ENCODE data around the gene PSMG2. TPM values are rescaled to one million over a fixed set of nuclear protein-coding genes. Genes with fewer than 3 reads are reported as not detected.

The PSMG2 gene
- total RNA-seq, 2 donors from 2014 or later: 8.2 to 36.8 TPM

DNA sequence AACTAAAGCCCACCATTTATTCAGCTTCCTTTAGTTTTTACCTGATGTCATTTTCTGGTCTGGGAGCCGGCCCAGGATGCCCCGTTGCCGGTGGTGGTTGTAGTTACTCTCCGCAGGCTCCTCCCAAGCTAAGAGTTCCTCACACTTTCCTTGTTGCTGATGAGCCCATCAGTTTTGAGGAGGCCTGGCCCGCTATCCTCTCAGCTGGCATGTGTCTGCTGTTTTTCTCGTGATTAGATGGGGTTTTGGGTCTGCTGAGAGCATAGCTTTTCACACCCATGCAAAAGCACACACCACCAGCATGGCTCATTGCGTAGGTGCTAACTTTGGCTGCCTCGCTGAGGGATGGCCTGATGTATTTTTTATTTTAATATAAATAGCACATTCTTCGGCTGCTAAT is 72.1 kb downstream of the PSMG2 start:
- Histone ChIP-seq H3K4me3 (no peak overlapping the region), H3K27me3 (no peaks in the 10 kb centered on the region), H3K9me3 (no peaks in the 10 kb centered on the region), H3K36me3 (replicated peaks in 1 of 2; ENCODE audit: insufficient read depth in 1 of 2, low read depth in 2 of 2) (no peaks in the 10 kb centered on the region), H3K4me1 (no peaks in the 10 kb centered on the region), H3K27ac (no peak overlapping the region)
- 72 to 82% methylated on average over 9 of the region's 9 CpGs for WGBS, 2 donors
- TF ChIP-seq, protein P1, sequence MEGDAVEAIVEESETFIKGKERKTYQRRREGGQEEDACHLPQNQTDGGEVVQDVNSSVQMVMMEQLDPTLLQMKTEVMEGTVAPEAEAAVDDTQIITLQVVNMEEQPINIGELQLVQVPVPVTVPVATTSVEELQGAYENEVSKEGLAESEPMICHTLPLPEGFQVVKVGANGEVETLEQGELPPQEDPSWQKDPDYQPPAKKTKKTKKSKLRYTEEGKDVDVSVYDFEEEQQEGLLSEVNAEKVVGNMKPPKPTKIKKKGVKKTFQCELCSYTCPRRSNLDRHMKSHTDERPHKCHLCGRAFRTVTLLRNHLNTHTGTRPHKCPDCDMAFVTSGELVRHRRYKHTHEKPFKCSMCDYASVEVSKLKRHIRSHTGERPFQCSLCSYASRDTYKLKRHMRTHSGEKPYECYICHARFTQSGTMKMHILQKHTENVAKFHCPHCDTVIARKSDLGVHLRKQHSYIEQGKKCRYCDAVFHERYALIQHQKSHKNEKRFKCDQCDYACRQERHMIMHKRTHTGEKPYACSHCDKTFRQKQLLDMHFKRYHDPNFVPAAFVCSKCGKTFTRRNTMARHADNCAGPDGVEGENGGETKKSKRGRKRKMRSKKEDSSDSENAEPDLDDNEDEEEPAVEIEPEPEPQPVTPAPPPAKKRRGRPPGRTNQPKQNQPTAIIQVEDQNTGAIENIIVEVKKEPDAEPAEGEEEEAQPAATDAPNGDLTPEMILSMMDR (IDR thresholded peaks at IDR 0.05): no peak
- no peak for TF ChIP-seq POLR2A (IDR thresholded peaks at IDR 0.05)
- no peak for ATAC-seq
- intact Hi-C loops (cut with DNase I): no loop called here
- DNase-seq: no peak

Small RNAs within 50 kb of the gene (small RNA-seq; reads per million reads assigned to genes)
- not detected for gene RF00019

Other genes with a start within 250 kb of the PSMG2 start
- gene SPIRE1, start 44.9 kb upstream of the PSMG2 start, total RNA-seq: 10 to 100 TPM in 1 of 2 donors, 1 to 10 TPM in 1; 8.2 to 15.0 TPM
- 10 to 100 TPM in 1 of 2 donors, 1 to 10 TPM in 1; 6.2 to 10.2 TPM for gene CEP76, start 319 bp upstream of the PSMG2 start, total RNA-seq
- gene PTPN2, start 181.2 kb downstream of the PSMG2 start, total RNA-seq: 10 to 100 TPM; 22.7 to 34.2 TPM
- 10 to 100 TPM in 1 of 2 donors, 1 to 10 TPM in 1; 7.9 to 23.9 TPM for gene SEH1L, start 245.0 kb downstream of the PSMG2 start, total RNA-seq

All from body of pancreas (tissue), 4 donors.